HG02970 (cell line): Measurements from ENCODE around the gene KCTD17.

Source experiments
- ATAC-seq: cut with Tn5 transposase; IDR thresholded peaks from one replicate; pipeline ENCODE4 v1.9.1; 2021; ENCODE audit warnings: mild to moderate bottlenecking, moderate library complexity, moderate number of reproducible peaks; ENCODE audit not compliant: unreplicated experiment, low FRiP score

Gene KCTD17

GRCh38 chr22:37019309-37020191, 32.0 kb upstream of the KCTD17 start, which contains the start of the genes MPST and TST:
Gene MPST, plus strand, starts transcription at chr22:37019742. Its CDS starts 95 bp downstream, at chr22:37019837.
Gene TST, minus strand, starts transcription at chr22:37019447. Its CDS starts 715 bp downstream, at chr22:37018732.
- ATAC-seq = peak; percentile 50

- ATAC-seq = peak; percentile 22
Measured at GRCh38 chr22:37020192-37020479, 31.4 kb upstream of the KCTD17 start.

GRCh38 chr22:37021041-37021440, 30.5 kb upstream of the KCTD17 start:
- ATAC-seq = no peak

- ATAC-seq = no peak
Measured at GRCh38 chr22:37021710-37022482, 29.6 kb upstream of the KCTD17 start.

- ATAC-seq = no peak
Measured at GRCh38 chr22:37022483-37023337, 28.8 kb upstream of the KCTD17 start.

- no peak for ATAC-seq
Measured at GRCh38 chr22:37023743-37024338, 27.7 kb upstream of the KCTD17 start.

- ATAC-seq = no peak
Measured at GRCh38 chr22:37024339-37025157, 27.0 kb upstream of the KCTD17 start.

- no peak for ATAC-seq
Measured at GRCh38 chr22:37025500-37026070, 26.0 kb upstream of the KCTD17 start.

GRCh38 chr22:37026325-37026724, 25.2 kb upstream of the KCTD17 start:
- no peak for ATAC-seq

- ATAC-seq = no peak
Measured at GRCh38 chr22:37027556-37027955, 24.0 kb upstream of the KCTD17 start.

GRCh38 chr22:37028692-37029674, 22.6 kb upstream of the KCTD17 start:
- no peak for ATAC-seq

GRCh38 chr22:37030560-37031281, 20.8 kb upstream of the KCTD17 start:
- ATAC-seq = no peak

GRCh38 chr22:37032134-37032534, 19.4 kb upstream of the KCTD17 start:
- no peak for ATAC-seq

- no peak for ATAC-seq
Measured at GRCh38 chr22:37032535-37033460, 18.7 kb upstream of the KCTD17 start.

GRCh38 chr22:37033605-37034430, 17.7 kb upstream of the KCTD17 start:
- no peak for ATAC-seq
